ENCODE measurements around the gene GATA1. TPM values are rescaled to one million over a fixed set of nuclear protein-coding genes. Genes with fewer than 3 reads are reported as not detected.
"Not testable (repeated sequence)": the region's sequence is repeated elsewhere in the genome, so short reads cannot be mapped to it uniquely, and the experiment has no call there.

GATA1 gene
- total RNA-seq, 1 experiment from 2014 or later = not detected

DNA sequence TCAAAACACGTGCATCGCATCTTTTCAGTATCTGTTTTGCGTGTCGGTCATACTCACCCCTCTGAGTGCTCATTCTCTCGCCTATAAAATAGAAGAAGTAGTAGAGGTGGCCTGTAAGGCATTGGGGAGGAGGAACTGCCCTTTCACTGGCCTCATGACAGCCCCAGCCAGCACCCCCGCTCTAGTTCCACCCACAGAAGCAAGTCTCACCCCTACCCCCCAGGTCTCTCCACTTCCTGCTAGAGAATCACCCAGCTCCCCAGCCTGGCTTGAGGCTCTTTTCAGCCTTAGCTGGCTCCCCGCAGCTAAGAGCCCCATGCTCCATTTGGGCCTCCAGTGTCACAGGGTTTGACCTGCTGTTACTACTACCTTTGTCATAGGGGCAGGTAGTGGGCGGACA lies 27.3 kb downstream of the GATA1 start:
- no peak for DNase-seq (ENCODE audit: low read depth in 1 of 2, low spot score in 2 of 2)
- Histone ChIP-seq H3K4me3 (no peak overlapping the region), H3K36me3 (no peaks in the 10 kb centered on the region), H3K27ac (no peak overlapping the region), H3K9me3 (replicated peaks) (no peaks in the 10 kb centered on the region), H3K4me1 (replicated peaks) (no peaks in the 10 kb centered on the region), H3K27me3 (replicated peaks) (no peaks in the 10 kb centered on the region)

DNA sequence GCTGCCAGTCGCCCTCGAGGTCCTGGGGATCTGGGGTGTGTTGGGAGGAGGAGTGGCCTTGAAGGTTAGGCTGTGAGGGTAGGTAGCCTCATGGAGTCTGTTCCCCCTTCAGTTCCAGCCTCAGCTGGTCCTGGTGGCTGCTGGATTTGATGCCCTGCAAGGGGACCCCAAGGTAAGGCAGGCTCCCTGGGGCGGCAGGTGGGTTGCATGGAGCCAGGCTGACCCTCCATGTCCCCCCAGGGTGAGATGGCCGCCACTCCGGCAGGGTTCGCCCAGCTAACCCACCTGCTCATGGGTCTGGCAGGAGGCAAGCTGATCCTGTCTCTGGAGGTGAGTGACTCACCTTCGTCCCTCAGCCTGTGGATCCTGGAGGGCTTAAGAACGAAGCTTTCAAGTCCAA lies 28.3 kb downstream of the GATA1 start:
- Histone ChIP-seq H3K9me3 (replicated peaks) (no peaks in the 10 kb centered on the region), H3K4me3 (no peak overlapping the region), H3K36me3 (no peaks in the 10 kb centered on the region)

DNA sequence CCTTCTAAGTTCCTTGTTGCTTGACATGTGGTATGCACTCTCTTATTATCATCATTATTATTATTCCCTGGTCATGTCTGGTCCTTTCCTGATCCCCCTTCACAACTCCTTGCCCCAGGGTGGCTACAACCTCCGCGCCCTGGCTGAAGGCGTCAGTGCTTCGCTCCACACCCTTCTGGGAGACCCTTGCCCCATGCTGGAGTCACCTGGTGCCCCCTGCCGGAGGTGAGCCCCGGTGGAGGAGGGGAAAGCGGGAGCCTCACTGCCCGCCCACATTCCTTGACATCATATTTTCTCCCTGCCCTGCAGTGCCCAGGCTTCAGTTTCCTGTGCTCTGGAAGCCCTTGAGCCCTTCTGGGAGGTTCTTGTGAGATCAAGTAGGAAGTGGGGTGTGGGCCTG lies 28.9 kb downstream of the GATA1 start:
- Histone ChIP-seq H3K36me3 (no peaks in the 10 kb centered on the region), H3K4me1 (replicated peaks) (no peaks in the 10 kb centered on the region), H3K27ac (no peak overlapping the region), H3K9me3 (replicated peaks) (no peaks in the 10 kb centered on the region), H3K4me3 (no peak overlapping the region), H3K27me3 (replicated peaks) (no peaks in the 10 kb centered on the region)
- DNase-seq (ENCODE audit: low read depth in 1 of 2, low spot score in 2 of 2) = no peak

More for the DNA sequence above, 28.3 kb downstream of the GATA1 start:
- DNase-seq (ENCODE audit: low read depth in 1 of 2, low spot score in 2 of 2) = no peak
- Histone ChIP-seq H3K27me3 (replicated peaks) (no peaks in the 10 kb centered on the region), H3K4me1 (replicated peaks) (no peaks in the 10 kb centered on the region), H3K27ac (no peak overlapping the region)

DNA sequence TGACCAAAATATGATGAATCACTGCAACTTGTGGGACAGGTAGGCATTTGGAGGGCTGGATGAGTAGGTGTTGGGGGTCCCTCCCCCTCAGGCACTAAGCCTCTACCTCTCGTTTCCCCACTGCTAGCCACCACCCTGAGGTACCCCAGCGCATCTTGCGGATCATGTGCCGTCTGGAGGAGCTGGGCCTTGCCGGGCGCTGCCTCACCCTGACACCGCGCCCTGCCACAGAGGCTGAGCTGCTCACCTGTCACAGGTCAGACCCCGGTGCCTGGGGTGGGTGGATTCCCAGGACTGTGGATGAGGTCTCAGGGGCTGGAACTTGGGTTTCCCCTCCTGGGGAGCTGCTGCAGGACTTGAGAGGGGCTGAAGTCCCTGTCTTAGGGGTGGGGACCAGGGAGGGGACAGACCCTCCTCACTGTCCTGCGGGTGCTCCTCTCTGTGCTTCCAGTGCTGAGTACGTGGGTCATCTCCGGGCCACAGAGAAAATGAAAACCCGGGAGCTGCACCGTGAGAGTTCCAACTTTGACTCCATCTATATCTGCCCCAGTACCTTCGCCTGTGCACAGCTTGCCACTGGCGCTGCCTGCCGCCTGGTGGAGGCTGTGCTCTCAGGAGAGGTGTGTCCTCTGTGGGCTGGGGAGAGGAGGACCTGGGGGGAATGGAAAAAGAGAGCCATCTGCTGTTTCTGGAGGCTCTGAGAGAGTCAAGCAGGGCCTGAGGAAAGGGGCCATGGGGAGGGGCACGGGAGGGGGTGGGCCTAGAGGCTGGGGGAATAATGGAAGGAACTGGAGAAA lies 29.8 kb downstream of the GATA1 start:
- no peaks in the 10 kb centered on the region for H3K36me3 ChIP-seq
- H3K27ac ChIP-seq = no peak overlapping the region
- no peaks in the 10 kb centered on the region for H3K27me3 ChIP-seq (replicated peaks)
- no peaks in the 10 kb centered on the region for H3K4me1 ChIP-seq (replicated peaks)
- no peak overlapping the region for H3K4me3 ChIP-seq
- no peak for DNase-seq (ENCODE audit: low read depth in 1 of 2, low spot score in 2 of 2)
- H3K9me3 ChIP-seq (replicated peaks) = no peaks in the 10 kb centered on the region

DNA sequence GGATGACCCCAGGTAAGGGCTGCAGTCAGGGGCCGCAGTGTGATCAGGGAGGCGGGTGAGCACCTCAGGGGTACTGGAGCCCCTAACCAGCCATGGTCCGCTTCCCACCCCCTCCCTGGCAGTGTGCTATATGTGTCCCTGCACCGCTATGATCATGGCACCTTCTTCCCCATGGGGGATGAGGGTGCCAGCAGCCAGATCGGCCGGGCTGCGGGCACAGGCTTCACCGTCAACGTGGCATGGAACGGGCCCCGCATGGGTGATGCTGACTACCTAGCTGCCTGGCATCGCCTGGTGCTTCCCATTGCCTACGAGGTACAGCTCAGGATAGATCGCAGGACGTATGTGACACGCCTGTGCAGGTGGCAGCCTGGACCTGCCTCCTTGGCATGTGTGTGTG lies 31.7 kb downstream of the GATA1 start:
- Histone ChIP-seq H3K4me1 (replicated peaks) (no peaks in the 10 kb centered on the region), H3K36me3 (no peaks in the 10 kb centered on the region), H3K4me3 (no peak overlapping the region), H3K27me3 (replicated peaks) (no peaks in the 10 kb centered on the region), H3K27ac (no peak overlapping the region), H3K9me3 (replicated peaks) (no peaks in the 10 kb centered on the region)
- no peak for DNase-seq (ENCODE audit: low read depth in 1 of 2, low spot score in 2 of 2)

DNA sequence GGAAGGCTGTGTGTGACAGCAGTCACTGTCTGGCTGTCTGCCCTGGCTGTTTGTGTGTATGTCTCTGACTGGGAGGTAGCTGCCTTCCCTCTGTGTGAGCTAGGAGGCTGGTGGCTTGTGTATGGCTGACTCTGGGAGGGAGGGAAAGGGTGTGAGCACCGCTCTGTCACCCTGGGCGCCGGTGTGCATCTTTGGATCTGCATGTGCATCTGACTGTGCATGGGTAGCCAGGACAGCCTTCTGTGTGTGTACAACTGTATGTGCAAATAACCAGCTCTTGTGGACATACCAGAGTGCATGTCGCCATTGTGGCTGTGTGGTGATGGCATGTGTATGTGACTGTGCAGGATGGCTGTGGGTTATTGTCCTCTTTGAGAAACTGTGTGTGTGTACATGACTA lies 32.5 kb downstream of the GATA1 start:
- no peaks in the 10 kb centered on the region for H3K27me3 ChIP-seq (replicated peaks)
- H3K36me3 ChIP-seq = peaks cover 5% of the 10 kb centered on the region; the same call in 1 of the 2 replicates
- H3K4me1 ChIP-seq (replicated peaks) = no peaks in the 10 kb centered on the region

DNA sequence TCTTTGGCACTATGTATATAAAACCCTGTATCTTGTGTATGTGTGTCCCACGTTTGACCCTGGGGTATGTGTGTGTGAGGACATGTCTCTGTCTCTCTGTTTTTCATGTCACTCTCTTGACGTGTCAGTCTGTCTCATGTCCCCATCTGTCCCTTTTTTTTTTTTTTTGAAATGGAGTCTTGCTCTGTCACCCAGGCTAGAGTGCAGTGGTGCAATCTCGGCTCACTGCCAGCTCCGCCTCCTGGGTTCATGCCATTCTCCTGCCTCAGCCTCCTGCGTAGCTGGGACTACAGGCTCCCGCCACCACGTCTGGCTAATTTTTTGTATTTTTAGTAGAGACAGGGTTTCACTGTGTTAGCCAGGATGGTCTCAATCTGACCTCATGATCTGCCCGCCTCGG lies 33.0 kb downstream of the GATA1 start:
- H3K9me3 ChIP-seq (replicated peaks); H3K27me3 ChIP-seq (replicated peaks); H3K4me3 ChIP-seq; DNase-seq (ENCODE audit: low read depth in 1 of 2, low spot score in 2 of 2); H3K27ac ChIP-seq; H3K4me1 ChIP-seq (replicated peaks); H3K36me3 ChIP-seq: not testable (repeated sequence)

More for the DNA sequence above, 32.5 kb downstream of the GATA1 start:
- H3K27ac ChIP-seq = no peak overlapping the region
- H3K9me3 ChIP-seq (replicated peaks) = no peaks in the 10 kb centered on the region
- no peak for DNase-seq (ENCODE audit: low read depth in 1 of 2, low spot score in 2 of 2)
- no peak overlapping the region for H3K4me3 ChIP-seq

DNA sequence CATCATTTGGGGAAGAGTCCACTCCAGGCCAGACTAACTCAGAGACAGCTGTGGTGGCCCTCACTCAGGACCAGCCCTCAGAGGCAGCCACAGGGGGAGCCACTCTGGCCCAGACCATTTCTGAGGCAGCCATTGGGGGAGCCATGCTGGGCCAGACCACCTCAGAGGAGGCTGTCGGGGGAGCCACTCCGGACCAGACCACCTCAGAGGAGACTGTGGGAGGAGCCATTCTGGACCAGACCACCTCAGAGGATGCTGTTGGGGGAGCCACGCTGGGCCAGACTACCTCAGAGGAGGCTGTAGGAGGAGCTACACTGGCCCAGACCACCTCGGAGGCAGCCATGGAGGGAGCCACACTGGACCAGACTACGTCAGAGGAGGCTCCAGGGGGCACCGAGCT lies 36.7 kb downstream of the GATA1 start:
- DNase-seq (ENCODE audit: low read depth in 1 of 2, low spot score in 2 of 2) = no peak
- H3K9me3 ChIP-seq (replicated peaks) = no peaks in the 10 kb centered on the region
- H3K27ac ChIP-seq = no peak overlapping the region
- H3K4me3 ChIP-seq = no peak overlapping the region
- H3K4me1 ChIP-seq (replicated peaks) = no peaks in the 10 kb centered on the region
- peaks cover 5% of the 10 kb centered on the region; the same call in 1 of the 2 replicates for H3K36me3 ChIP-seq
- H3K27me3 ChIP-seq (replicated peaks) = no peaks in the 10 kb centered on the region

DNA sequence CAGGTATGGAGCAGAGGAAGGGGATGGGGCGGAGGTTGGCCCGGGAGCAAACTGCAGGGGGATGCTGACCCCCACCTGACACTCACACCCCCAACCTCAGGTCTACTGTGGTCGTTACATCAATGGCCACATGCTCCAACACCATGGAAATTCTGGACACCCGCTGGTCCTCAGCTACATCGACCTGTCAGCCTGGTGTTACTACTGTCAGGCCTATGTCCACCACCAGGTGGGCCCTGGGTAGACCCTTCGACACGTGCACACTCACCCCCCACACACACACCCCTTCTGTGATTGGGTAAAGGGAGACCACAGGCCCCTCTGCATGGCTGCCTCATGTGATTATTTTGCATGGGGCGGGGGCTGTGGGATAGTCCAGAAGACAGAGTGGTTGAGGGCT lies 37.7 kb downstream of the GATA1 start:
- no peaks in the 10 kb centered on the region for H3K9me3 ChIP-seq (replicated peaks)
- DNase-seq (ENCODE audit: low read depth in 1 of 2, low spot score in 2 of 2) = no peak
- H3K36me3 ChIP-seq = peaks cover 5% of the 10 kb centered on the region; the same call in 1 of the 2 replicates
- H3K4me1 ChIP-seq (replicated peaks) = no peaks in the 10 kb centered on the region
- H3K27ac ChIP-seq = no peak overlapping the region
- H3K27me3 ChIP-seq (replicated peaks) = no peaks in the 10 kb centered on the region
- H3K4me3 ChIP-seq = no peak overlapping the region

DNA sequence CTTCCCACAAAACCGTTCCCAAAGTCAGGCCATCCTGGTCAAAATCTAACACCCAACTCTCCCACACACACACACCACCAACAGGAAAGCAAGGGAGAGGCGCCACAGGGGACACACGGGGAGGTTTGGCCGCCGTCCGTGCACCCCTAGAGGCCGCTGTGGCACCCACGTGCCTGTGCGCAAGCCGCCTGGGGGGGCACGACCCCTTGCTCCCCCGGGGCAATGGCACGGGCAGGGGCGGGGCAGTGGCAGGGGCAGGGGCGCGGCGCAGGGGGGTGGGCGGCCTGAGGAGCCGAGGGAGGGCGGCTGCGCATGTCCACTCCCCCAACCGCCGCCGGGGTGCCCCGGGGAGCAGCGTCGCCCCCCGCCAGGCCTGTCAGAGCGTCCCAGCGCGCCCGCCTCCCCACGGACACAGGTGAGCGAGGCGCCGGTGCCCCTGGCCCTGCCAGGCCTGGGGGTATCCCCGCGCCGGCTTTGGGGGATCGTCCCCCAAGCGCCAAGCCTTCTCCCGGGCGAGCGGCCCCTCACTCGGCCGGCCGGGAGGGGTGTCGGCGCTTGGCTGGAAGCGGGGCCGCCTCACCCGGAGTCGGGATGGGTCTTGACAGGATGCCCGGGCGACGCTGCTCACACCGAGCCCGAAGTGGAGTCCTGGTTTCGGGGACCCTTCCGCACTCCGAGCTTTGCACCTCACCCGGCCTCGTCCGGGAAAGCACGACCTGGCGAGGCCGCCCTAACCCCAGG lies 39.9 kb downstream of the GATA1 start, which contains the start of gene ERAS:
ERAS (plus strand) TSS at position 379 of the 741 bp plus-strand sequence. CDS start 2,611 bp downstream, outside the sequence.
- Histone ChIP-seq H3K36me3 (peaks cover 5% of the 10 kb centered on the region; the same call in 1 of the 2 replicates), H3K9me3 (replicated peaks) (no peaks in the 10 kb centered on the region), H3K27ac (no peak within 1 kb of the TSS), H3K4me1 (replicated peaks) (no peaks in the 10 kb centered on the region), H3K4me3 (no peak within 1 kb of the TSS), H3K27me3 (replicated peaks) (no peaks in the 10 kb centered on the region)
- no peak for DNase-seq (ENCODE audit: low read depth in 1 of 2, low spot score in 2 of 2)

DNA sequence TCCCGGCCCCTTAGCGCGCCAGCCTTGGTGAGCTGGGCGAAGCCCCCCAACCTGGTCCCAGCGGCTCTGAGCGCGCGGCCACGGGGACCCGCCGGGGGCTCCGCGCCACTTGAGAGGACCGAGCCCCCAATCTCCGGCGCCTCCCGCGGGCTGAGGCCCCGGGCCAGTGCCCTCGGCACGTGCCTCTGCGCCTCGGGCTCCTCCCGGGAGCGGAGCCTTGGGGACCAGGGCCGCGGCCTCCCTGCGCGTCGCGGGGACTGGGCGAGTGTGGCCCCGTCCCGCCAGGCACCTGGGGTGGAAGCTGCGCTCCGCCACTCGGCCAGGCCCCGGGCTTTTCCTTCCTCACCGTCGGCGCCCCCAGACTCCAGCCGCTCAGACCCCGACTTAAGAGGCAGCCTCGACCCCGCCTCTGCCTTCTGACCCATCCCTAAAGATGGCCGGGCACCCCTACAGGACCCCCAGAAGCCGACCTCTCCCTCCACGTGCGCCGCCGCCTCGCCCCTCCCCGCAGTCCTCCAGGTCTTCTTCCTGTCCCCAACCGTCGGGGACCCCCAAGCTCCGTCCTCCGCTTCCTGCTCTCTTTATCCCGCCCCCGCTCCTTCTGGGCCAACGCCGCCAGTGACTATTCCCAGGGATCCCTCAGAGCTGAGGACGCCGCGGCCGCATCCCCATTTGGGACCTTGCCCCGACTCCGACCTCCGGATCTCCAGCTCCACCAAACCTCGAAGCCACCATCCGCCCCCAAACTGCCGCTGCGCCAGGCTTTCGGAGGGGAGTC lies 40.7 kb downstream of the GATA1 start:
- H3K4me1 ChIP-seq (replicated peaks) = no peaks in the 10 kb centered on the region
- H3K27me3 ChIP-seq (replicated peaks) = no peaks in the 10 kb centered on the region
- no peak for DNase-seq (ENCODE audit: low read depth in 1 of 2, low spot score in 2 of 2)
- no peaks in the 10 kb centered on the region for H3K9me3 ChIP-seq (replicated peaks)
- no peak overlapping the region for H3K27ac ChIP-seq
- no peak overlapping the region for H3K4me3 ChIP-seq
- peaks cover 5% of the 10 kb centered on the region; the same call in 1 of the 2 replicates for H3K36me3 ChIP-seq

DNA sequence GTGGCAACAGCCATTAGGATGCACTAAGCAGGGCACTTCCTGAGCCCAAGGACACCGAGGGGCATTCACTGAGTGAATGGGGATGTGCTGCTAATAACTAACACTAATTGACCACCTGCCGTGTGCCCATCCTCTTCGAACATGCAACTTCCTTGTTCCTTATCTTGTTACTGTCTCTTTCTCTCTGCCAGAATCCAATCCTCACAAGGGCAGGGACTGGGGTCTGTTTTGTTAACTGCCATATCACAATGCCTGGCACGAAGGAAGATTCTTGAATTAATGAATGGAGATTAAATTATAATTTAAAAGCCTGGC lies 41.2 kb downstream of the GATA1 start:
- Histone ChIP-seq H3K27me3 (replicated peaks) (no peaks in the 10 kb centered on the region), H3K9me3 (replicated peaks) (no peaks in the 10 kb centered on the region), H3K36me3 (peaks cover 5% of the 10 kb centered on the region; the same call in 1 of the 2 replicates), H3K4me1 (replicated peaks) (no peaks in the 10 kb centered on the region), H3K4me3 (no peak overlapping the region), H3K27ac (no peak overlapping the region)
- DNase-seq (ENCODE audit: low read depth in 1 of 2, low spot score in 2 of 2) = no peak

DNA sequence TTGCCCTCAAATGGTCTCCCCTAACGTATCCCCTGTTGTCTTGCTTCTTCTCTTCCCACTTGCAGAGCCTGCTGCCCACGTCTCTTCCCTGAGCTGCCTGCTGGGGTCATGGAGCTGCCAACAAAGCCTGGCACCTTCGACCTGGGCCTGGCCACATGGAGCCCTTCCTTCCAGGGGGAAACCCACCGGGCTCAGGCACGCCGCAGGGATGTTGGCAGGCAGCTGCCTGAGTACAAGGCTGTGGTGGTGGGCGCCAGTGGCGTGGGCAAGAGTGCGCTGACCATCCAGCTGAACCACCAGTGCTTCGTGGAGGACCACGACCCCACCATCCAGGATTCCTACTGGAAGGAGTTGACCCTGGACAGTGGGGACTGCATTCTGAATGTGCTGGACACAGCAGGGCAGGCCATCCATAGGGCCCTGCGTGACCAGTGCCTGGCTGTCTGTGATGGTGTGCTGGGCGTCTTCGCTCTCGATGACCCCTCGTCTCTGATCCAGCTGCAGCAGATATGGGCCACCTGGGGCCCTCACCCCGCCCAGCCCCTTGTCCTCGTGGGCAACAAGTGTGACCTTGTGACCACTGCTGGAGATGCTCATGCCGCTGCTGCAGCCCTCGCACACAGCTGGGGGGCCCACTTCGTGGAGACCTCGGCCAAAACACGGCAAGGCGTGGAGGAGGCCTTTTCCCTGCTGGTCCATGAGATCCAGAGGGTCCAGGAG lies 42.8 kb downstream of the GATA1 start:
- no peak overlapping the region for H3K27ac ChIP-seq

More for the DNA sequence above, 42.8 kb downstream of the GATA1 start:
- no peaks in the 10 kb centered on the region for H3K36me3 ChIP-seq
- H3K4me3 ChIP-seq = no peak overlapping the region
- H3K4me1 ChIP-seq (replicated peaks) = no peaks in the 10 kb centered on the region
- H3K9me3 ChIP-seq (replicated peaks) = no peaks in the 10 kb centered on the region
- DNase-seq (ENCODE audit: low read depth in 1 of 2, low spot score in 2 of 2) = no peak
- no peaks in the 10 kb centered on the region for H3K27me3 ChIP-seq (replicated peaks)
